GM21717 (cell line): Measurements from ENCODE around the gene PMVK.

Source experiments
- ATAC-seq: cut with Tn5 transposase; IDR thresholded peaks from one replicate; pipeline ENCODE4 v1.9.1; 2021; ENCODE audit warnings: mild to moderate bottlenecking, moderate library complexity; ENCODE audit not compliant: unreplicated experiment

Gene PMVK

GRCh38 chr1:154881820-154882535 lies 54.5 kb downstream of the PMVK start:
- no peak for ATAC-seq

DNA sequence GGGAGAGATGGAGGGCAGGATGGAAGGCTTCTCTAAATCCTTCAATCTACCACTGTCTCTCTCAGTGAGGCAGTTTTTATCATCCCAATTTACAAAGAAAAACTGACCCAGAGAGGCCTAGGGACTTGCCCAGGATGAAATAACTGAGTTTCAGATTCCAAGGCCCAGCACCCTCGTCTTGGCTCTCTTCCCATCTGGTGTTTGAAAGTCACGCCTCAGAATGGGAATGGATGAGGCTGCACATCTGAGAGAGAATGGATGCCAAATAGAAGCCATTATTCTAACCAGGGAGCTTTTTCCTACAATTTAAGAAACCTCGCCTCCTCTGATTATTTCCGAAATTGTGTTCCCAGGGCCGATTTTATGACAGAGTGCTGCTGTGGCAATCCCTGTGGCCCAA lies 55.8 kb downstream of the PMVK start:
- no peak for ATAC-seq

DNA sequence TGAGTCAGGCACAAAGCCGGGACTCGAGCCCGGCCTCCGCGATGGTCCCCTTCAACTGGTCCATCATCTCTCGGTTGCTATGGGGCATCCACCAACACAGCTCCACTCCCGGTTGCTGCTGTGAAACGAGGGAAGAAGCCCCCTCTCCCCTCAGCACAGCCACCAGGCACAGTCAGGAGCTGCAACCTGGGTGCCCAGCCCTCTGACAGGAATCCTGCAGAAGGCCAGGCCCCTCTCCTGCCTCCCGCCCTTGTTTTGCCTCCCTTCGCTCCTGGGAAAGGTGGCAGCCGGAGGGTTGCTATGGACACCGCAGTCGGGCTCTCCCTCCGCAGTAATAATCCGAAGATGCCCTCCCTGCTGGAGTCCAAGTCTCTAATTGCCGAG lies 57.5 kb downstream of the PMVK start:
- no peak for ATAC-seq

DNA sequence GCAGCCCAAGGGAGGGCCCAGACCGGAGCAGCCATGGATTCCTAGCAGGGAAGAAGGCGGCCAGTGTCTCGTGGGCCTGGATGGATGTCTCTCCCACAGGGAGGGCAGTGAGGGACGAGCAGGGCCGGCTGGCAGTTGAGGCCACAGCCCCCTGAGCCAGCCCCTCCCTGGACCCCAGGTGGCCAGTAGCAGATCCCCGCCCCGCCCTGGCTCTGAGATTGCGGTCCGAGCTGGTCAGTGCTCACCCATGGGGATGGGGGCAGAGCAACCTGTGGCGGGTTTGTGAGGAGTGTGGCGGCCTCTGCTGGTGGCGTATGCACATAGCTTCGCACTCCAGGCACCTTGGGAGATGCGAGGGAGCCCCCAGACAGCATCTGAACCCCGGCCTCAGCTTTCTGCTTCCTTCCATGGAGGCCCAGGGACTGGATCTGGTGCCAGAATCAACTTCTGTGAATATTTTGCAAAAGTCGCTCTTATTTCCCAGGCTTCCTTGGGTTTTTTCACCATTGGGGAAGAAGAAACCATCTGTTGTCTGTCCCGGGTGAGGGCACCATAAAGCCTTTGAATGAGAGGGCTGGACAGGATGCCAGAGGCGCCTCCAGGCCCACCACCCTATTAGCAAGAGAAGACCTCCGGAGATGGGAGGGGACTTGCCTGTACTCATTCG lies 58.0 kb downstream of the PMVK start:
- no peak for ATAC-seq

DNA sequence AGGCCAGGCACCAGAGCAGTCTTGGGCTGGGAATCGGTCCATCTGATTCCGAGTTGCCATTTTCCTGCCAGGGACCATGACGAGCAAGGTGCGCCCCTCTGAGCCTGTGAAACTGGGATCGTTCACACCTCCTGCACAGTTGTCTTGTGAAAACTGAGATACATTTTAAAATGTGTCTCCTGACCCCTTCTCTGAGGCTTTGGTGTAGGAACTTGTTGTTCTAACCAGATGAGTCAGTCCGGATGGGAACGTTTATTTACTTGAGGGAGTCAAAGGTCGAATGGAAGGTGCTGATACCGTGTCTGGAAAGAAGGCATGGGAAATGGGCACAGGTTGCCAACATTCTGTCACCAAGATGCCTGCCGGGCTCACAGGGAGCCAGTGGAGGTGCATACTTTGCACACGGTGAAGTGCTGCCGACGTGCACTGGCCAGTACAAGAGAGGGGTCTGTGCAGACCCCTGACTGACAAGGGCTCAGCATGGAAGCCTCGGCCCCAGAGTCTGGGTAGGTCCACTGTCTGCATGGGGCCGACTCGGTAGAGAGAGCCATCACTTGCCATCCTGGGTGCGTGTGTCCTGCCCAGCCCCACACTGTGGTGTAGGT lies 59.0 kb downstream of the PMVK start:
- ATAC-seq = no peak

DNA sequence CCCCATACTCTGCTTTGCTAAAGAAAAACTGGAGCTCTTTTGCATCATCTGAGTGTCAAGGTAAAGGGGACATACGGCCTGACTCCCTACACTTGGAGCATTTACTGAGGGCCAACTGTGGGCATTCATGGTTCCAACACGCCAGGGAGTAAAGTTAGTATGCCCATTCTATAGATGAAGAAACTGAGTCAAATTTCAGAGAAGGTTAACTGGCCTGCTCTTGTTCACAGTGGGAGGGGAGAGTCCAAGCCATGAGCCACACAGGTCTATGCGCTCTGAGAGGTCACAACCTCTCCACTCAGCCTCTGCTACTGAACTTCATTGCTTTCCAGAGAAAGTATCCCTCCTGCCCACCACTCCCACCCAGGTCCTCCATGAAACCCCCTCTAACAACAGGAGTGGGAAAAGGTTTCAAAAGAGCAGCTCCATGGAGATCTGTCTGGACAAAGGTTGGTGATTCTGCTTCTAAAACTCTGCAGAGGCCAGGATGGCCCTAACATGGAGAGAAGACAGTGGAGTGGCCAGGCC lies 59.6 kb downstream of the PMVK start:
- ATAC-seq = no peak
